IMR-90 (cell line): Measurements from ENCODE around the gene HACD4. TPM values are rescaled to one million over a fixed set of nuclear protein-coding genes. Genes with fewer than 3 reads are reported as not detected.

ENCODE experiments used
- ATAC-seq: fragments of 200-7000 bp; cut with Tn5 transposase; 2 replicates; pipeline ENCODE4 v1.9.1; 2020; ENCODE audit warnings: low read depth, mild to moderate bottlenecking, moderate library complexity
- BruUV-seq: library from RNA; stranded (reverse); fragments of 400-500 nt; replicated peaks from 2 replicates; lab custom pipeline; 2021; lab: Mats Ljungman, UMichigan
- CTCF ChIA-PET: fragments of 300-600 bp; formaldehyde crosslinking; extraction: SDS; loops from one replicate; lab custom pipeline; 2021; ENCODE audit warnings: antibody characterized with exemption; lab: Yijun Ruan, JAX
- POLR2A ChIA-PET: fragments of 300-600 bp; sonication (Branson Sonifier 250); formaldehyde crosslinking; loops from one replicate; lab custom pipeline; 2022; ENCODE audit warnings: antibody characterized with exemption; ENCODE audit not compliant: unreplicated experiment; lab: Charles Lee
- DNase-seq: peaks from one replicate; pipeline ENCODE4 v3.0.0; 2013
- H2AFZ ChIP-seq: replicated peaks from 2 replicates; pipeline ENCODE3; 2013; ENCODE audit warnings: low read length, mild to moderate bottlenecking; ENCODE audit not compliant: poor library complexity
- H2AK5ac ChIP-seq: 2 replicates; pipeline ENCODE4 v1.6.1; 2013; ENCODE audit warnings: low read depth, low read length, inconsistent platforms
- H2AK9ac ChIP-seq: replicated peaks from 2 replicates; pipeline ENCODE3; 2013; ENCODE audit warnings: mild to moderate bottlenecking, low read depth, low read length, moderate library complexity; ENCODE audit not compliant: poor library complexity
- H2BK120ac ChIP-seq: 2 replicates; pipeline ENCODE4 v1.6.1; 2013; ENCODE audit warnings: low read depth, low read length, inconsistent platforms
- H2BK15ac ChIP-seq: 3 replicates; pipeline ENCODE4 v1.6.1; 2013; ENCODE audit warnings: low read depth, low read length, inconsistent platforms
- H2BK20ac ChIP-seq: 2 replicates; pipeline ENCODE4 v1.6.1; 2013; ENCODE audit warnings: low read depth, mild to moderate bottlenecking, inconsistent platforms, low read length, moderate library complexity
- H2BK5ac ChIP-seq: 2 replicates; pipeline ENCODE4 v1.6.1; 2013; ENCODE audit warnings: mild to moderate bottlenecking, low read depth, low read length, inconsistent platforms; ENCODE audit not compliant: poor library complexity, severe bottlenecking
- H3K14ac ChIP-seq: replicated peaks from 2 replicates; pipeline ENCODE4 v1.6.1; 2013; ENCODE audit warnings: low read depth, low read length, inconsistent platforms
- H3K18ac ChIP-seq: 2 replicates; pipeline ENCODE4 v1.6.1; 2013; ENCODE audit warnings: low read depth, low read length, control low read depth
- H3K23ac ChIP-seq: 2 replicates; pipeline ENCODE4 v1.6.1; 2013; ENCODE audit warnings: low read depth, low read length, inconsistent platforms
- H3K27ac ChIP-seq: 2 replicates; pipeline ENCODE4 v1.5.1; 2013; ENCODE audit warnings: mild to moderate bottlenecking, control low read depth, low read length; ENCODE audit not compliant: insufficient read depth
- H3K27me3 ChIP-seq: 2 replicates; pipeline ENCODE4 v1.6.1; 2013; ENCODE audit warnings: low read length; ENCODE audit not compliant: control insufficient read depth, insufficient read depth
- H3K36me3 ChIP-seq: 2 replicates; pipeline ENCODE4 v1.6.1; 2013; ENCODE audit warnings: low read length, mixed read lengths; ENCODE audit not compliant: control insufficient read depth, insufficient read depth
- H3K4ac ChIP-seq: 2 replicates; pipeline ENCODE4 v1.6.1; 2013; ENCODE audit warnings: low read depth, low read length, inconsistent platforms
- H3K4me1 ChIP-seq: 2 replicates; pipeline ENCODE4 v1.6.1; 2013; ENCODE audit warnings: low read length, mixed read lengths; ENCODE audit not compliant: control insufficient read depth, insufficient read depth
- H3K4me2 ChIP-seq: 2 replicates; pipeline ENCODE4 v1.6.1; 2013; ENCODE audit warnings: low read depth, mild to moderate bottlenecking, control low read depth, low read length, moderate library complexity
- H3K4me3 ChIP-seq: 2 replicates; pipeline ENCODE4 v1.5.1; 2013; ENCODE audit warnings: low read depth, mild to moderate bottlenecking, control low read depth, low read length, moderate library complexity; ENCODE audit not compliant: insufficient read depth
- H3K56ac ChIP-seq: 2 replicates; pipeline ENCODE4 v1.6.1; 2013; ENCODE audit warnings: low read length, inconsistent platforms; ENCODE audit not compliant: insufficient read depth; ENCODE audit errors: extremely low read depth
- H3K79me1 ChIP-seq, 2 experiments: 2 replicates each; pipeline ENCODE4 v1.6.1; 2013; ENCODE audit warnings: low read length in 2 of 2, inconsistent platforms in 1 of 2, low read depth in 1 of 2
- H3K9ac ChIP-seq: 2 replicates; pipeline ENCODE4 v1.6.1; 2013; ENCODE audit warnings: low read depth, low read length, control low read depth
- H3K9me1 ChIP-seq: 2 replicates; pipeline ENCODE4 v1.6.1; 2013; ENCODE audit warnings: low read length, inconsistent platforms; ENCODE audit not compliant: insufficient read depth
- H3K9me3 ChIP-seq: 2 replicates; pipeline ENCODE4 v1.6.1; 2013; ENCODE audit warnings: low read length; ENCODE audit not compliant: control insufficient read depth, insufficient read depth
- H4K20me1 ChIP-seq: 2 replicates; pipeline ENCODE4 v1.6.1; 2013; ENCODE audit warnings: low read length, inconsistent platforms; ENCODE audit not compliant: insufficient read depth
- H4K5ac ChIP-seq: 2 replicates; pipeline ENCODE4 v1.6.1; 2013; ENCODE audit warnings: mild to moderate bottlenecking, low read depth, low read length, control low read depth
- H4K8ac ChIP-seq, 2 experiments: 2 replicates each; pipeline ENCODE4 v1.6.1; 2013; ENCODE audit warnings: low read depth in 2 of 2, low read length in 2 of 2, control low read depth in 1 of 2, inconsistent platforms in 1 of 2
- H4K91ac ChIP-seq: 2 replicates; pipeline ENCODE4 v1.6.1; 2013; ENCODE audit warnings: low read depth, low read length, inconsistent platforms; ENCODE audit not compliant: insufficient read depth
- BHLHE40 ChIP-seq: fragments of 150-350 bp; IDR thresholded peaks from 2 replicates; pipeline ENCODE4 v1.6.1; 2016; ENCODE audit warnings: mild to moderate bottlenecking, low read depth, low read length
- CEBPB ChIP-seq: IDR thresholded peaks from 2 replicates; pipeline ENCODE4 v1.6.1; 2012; ENCODE audit warnings: low read depth, low read length, improper control_type of control experiment
- CHD1 ChIP-seq: IDR thresholded peaks from 2 replicates; pipeline ENCODE4 v1.6.1; 2012; ENCODE audit warnings: low read depth, low read length, improper control_type of control experiment
- CTCF ChIP-seq: conservative IDR thresholded peaks from 2 replicates; pipeline ENCODE4 v1.5.1; 2012; ENCODE audit warnings: mild to moderate bottlenecking, low read depth, low read length, improper control_type of control experiment
- FOS ChIP-seq: fragments of 150-350 bp; IDR thresholded peaks from 2 replicates; pipeline ENCODE4 v1.6.1; 2016; ENCODE audit warnings: low read depth, low read length
- MAFK ChIP-seq: IDR thresholded peaks from 2 replicates; pipeline ENCODE4 v1.6.1; 2012; ENCODE audit warnings: low read depth, low read length, improper control_type of control experiment
- MAZ ChIP-seq: IDR thresholded peaks from 2 replicates; pipeline ENCODE4 v1.6.1; 2012; ENCODE audit warnings: low read depth, mild to moderate bottlenecking, low read length, improper control_type of control experiment, moderate library complexity, borderline replicate concordance
- MXI1 ChIP-seq: IDR thresholded peaks from 2 replicates; pipeline ENCODE4 v1.6.1; 2012; ENCODE audit warnings: low read depth, mild to moderate bottlenecking, low read length, moderate library complexity, borderline replicate concordance
- NFE2L2 ChIP-seq: fragments of 150-350 bp; IDR thresholded peaks from 2 replicates; pipeline ENCODE4 v1.6.1; 2016; ENCODE audit warnings: low read depth, mild to moderate bottlenecking, low read length
- POLR2A ChIP-seq: IDR thresholded peaks from 2 replicates; pipeline ENCODE4 v1.6.1; 2012; ENCODE audit warnings: mild to moderate bottlenecking, low read depth, low read length
- RAD21 ChIP-seq: IDR thresholded peaks from 2 replicates; pipeline ENCODE4 v1.6.1; 2012; ENCODE audit warnings: low read length, improper control_type of control experiment
- RCOR1 ChIP-seq: IDR thresholded peaks from 2 replicates; pipeline ENCODE4 v1.6.1; 2012; ENCODE audit warnings: mild to moderate bottlenecking, low read length, improper control_type of control experiment; ENCODE audit not compliant: insufficient replicate concordance
- RFX5 ChIP-seq: IDR thresholded peaks from 2 replicates; pipeline ENCODE4 v1.8.0; 2012; ENCODE audit warnings: low read depth, mild to moderate bottlenecking, low read length, moderate library complexity
- SMC3 ChIP-seq: fragments of 150-350 bp; IDR thresholded peaks from 2 replicates; pipeline ENCODE4 v1.6.1; 2016; ENCODE audit warnings: low read depth, mild to moderate bottlenecking, antibody characterized with exemption, low read length, moderate library complexity
- USF2 ChIP-seq: fragments of 150-350 bp; IDR thresholded peaks from 2 replicates; pipeline ENCODE4 v1.6.1; 2017; ENCODE audit warnings: mild to moderate bottlenecking, antibody characterized with exemption, low read length, low read depth
- WGBS, 2 experiments: methylation state at CpG; one replicate each; pipeline versions ENCODE4 v1.1.5 to v1.1.7; 2013; ENCODE audit warnings: missing lambda C conversion rate in 2 of 2; ENCODE audit not compliant: insufficient read length in 1 of 2; ENCODE audit errors: extremely low coverage in 2 of 2; 5-methylcytosine and 5-hydroxymethylcytosine counted together
- dilution Hi-C: fragments of 300-500 bp; cut with HindIII; formaldehyde crosslinking; loops from one replicate; pipeline ENCODE4 v1.14.3; 2018; ENCODE audit warnings: low sequenced_read_pairs; ENCODE audit not compliant: unreplicated experiment
- in situ Hi-C: fragments of 300-500 bp; cut with MboI; formaldehyde crosslinking; loops from 3 replicates; pipeline ENCODE4 v1.14.3; 2019; ENCODE audit warnings: low sequenced_read_pairs, inconsistent platforms, mixed read lengths
- intact Hi-C: fragments of 100-400 bp; cut with micrococcal nuclease; formaldehyde crosslinking; loops from 2 replicates; pipeline ENCODE4 v1.10.0; 2022
- polyA plus RNA-seq, 3 experiments: library from polyadenylated mRNA; depleted of rRNA; stranded (reverse); fragments of >200 nt; gene quantifications; 2 replicates each; pipeline ENCODE4 v1.2.3, GENCODE V29; 2012; ENCODE audit warnings: low replicate concordance in 1 of 3
- total RNA-seq: library from RNA; depleted of rRNA; stranded (reverse); fragments of >200 nt; gene quantifications from 2 replicates; pipeline ENCODE4 v1.2.3, GENCODE V29; 2012
- TF ChIP-seq, protein P1 (sequence below): fragments of 150-350 bp; IDR thresholded peaks from 2 replicates; pipeline ENCODE4 v1.6.1; 2016; ENCODE audit warnings: low read depth, mild to moderate bottlenecking, low read length, moderate library complexity, borderline replicate concordance

HACD4 gene
- total and polyA plus RNA-seq, 2 of the 4 experiments (the other 2 are of a cell fraction) = 1.9 to 2.2 TPM

DNA sequence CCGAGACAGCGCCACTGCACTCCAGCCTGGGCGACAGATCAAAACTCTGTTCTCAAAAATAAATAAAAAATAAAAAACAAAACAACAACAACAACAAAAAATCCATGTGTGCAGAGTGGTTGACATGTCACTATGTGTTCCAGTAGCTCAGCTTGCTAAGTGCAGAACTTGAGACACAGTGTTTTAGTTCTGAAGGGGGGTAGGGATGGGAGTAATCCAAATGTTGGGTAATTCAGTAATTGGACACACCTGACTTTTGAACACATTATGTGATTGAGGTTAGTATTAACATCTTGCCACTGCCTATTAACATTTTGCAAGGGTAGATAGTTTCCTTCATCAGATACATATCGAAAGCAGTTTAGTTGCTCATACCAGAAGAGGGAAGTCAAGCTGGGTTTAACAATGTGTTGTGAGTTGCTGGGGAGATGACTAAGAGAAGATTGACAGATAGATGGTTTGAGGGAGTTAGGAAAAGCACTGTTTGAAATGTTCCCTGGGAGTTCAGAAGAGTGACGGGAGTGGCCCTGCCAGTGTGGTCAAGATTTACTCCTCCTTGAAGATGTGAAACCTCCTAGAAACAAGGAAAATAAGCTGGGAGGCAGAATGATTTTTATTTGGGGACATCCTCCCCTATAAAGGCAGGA is 928 bp downstream of the HACD4 start:
- no peak overlapping the region for H3K18ac ChIP-seq
- dilution Hi-C loops (no loop called here), intact Hi-C loops (no loop called here), in situ Hi-C loops (no loop called here)
- no peaks in the 10 kb centered on the region for H3K36me3 ChIP-seq
- H4K91ac ChIP-seq = no peak overlapping the region
- ChIA-PET CTCF (no interaction called here), POLR2A (interaction anchor here (0.6 kb wide), 1 partner anchor 333 kb away, joined by 3 read pairs; no protein-coding TSS in a partner anchor)
- no peak overlapping the region for H3K9ac ChIP-seq
- ATAC-seq = no peak
- H3K4me1 ChIP-seq = peaks cover 7% of the 10 kb centered on the region
- no peak overlapping the region for H3K23ac ChIP-seq
- peaks cover 5% of the 10 kb centered on the region; the same call in 1 of the 2 replicates for H3K9me1 ChIP-seq
- no peak for TF ChIP-seq RFX5
- no peak for TF ChIP-seq SMC3
- TF ChIP-seq RAD21 = no peak
- TF ChIP-seq POLR2A = no peak
- TF ChIP-seq BHLHE40 = no peak
- TF ChIP-seq RCOR1 = no peak
- TF ChIP-seq USF2 = no peak
- TF ChIP-seq FOS = no peak
- no peak for TF ChIP-seq MAZ
- TF ChIP-seq CEBPB = no peak
- no peak for TF ChIP-seq CHD1
- TF ChIP-seq CTCF = no peak
- TF ChIP-seq, protein P1, sequence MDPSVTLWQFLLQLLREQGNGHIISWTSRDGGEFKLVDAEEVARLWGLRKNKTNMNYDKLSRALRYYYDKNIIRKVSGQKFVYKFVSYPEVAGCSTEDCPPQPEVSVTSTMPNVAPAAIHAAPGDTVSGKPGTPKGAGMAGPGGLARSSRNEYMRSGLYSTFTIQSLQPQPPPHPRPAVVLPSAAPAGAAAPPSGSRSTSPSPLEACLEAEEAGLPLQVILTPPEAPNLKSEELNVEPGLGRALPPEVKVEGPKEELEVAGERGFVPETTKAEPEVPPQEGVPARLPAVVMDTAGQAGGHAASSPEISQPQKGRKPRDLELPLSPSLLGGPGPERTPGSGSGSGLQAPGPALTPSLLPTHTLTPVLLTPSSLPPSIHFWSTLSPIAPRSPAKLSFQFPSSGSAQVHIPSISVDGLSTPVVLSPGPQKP = no peak
- TF ChIP-seq MXI1 = no peak
- no peak for TF ChIP-seq MAFK
- no peak for TF ChIP-seq NFE2L2
- H3K14ac ChIP-seq = no peak overlapping the region; the same call in 1 of the 2 replicates
- H4K20me1 ChIP-seq = no peaks in the 10 kb centered on the region
- H2BK20ac ChIP-seq = no peak overlapping the region
- H4K8ac ChIP-seq = no peak overlapping the region; a peak in 1 of 4 replicates
- no peaks in the 10 kb centered on the region for H3K9me3 ChIP-seq
- no peak overlapping the region for H3K27ac ChIP-seq
- no peak overlapping the region for H3K56ac ChIP-seq
- no TSS peak for BruUV-seq
- H2BK5ac ChIP-seq = no peak overlapping the region
- no peak overlapping the region for H2AK5ac ChIP-seq
- peak overlapping the region; percentile 49 for H3K4me2 ChIP-seq
- H3K4me3 ChIP-seq = no peak overlapping the region
- H4K5ac ChIP-seq = no peak overlapping the region
- H3K4ac ChIP-seq = 0 out of 2 replicates have a peak overlapping the region, but pooled peaks have one; percentile 15
- no CpG with 5 or more reads among the region's 5 CpGs for WGBS, 2 experiments
- no peak overlapping the region for H2BK120ac ChIP-seq
- H3K79me1 ChIP-seq = no peaks in the 10 kb centered on the region
- no peak overlapping the region for H2BK15ac ChIP-seq
- peak; percentile 12 for DNase-seq
- H3K27me3 ChIP-seq = no peaks in the 10 kb centered on the region
- H2AK9ac ChIP-seq = no peak overlapping the region
- H2AFZ ChIP-seq = no peak overlapping the region
